ENCODE measurements around the gene PSMD12. TPM values are rescaled to one million over a fixed set of nuclear protein-coding genes. Genes with fewer than 3 reads are reported as not detected.

Gene PSMD12
- total and polyA plus RNA-seq, 2 donors (not counting 3 experiments of a cell fraction or from before 2014, with no cell fraction given) = 14.1 to 73.0 TPM

DNA sequence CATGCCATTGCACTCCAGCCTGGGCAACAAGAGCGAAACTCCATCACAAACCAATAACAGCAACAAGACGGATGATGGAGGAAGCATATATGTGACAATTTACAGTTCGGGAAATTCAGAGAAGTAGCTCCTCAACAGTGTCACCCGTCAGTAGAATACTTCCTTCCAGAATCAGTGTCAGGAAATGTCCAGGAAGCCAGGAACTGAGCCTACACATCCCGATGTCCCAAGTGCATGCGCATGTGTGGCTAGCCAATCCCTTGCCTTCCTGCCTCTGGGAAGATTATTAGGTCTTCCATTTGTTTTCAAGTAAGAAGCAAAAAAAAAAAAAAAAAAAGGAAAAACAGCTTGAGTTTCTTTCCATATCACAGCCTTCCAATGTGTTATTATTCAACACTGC lies 9.3 kb upstream of the PSMD12 start:
- CTCF ChIA-PET = interaction anchor here (0.6 to 10.9 kb wide), 23 partner anchors 10 to 421 kb away, joined by 3 to 295 read pairs (median 5); partner anchors contain the start of gene PSMD12

DNA sequence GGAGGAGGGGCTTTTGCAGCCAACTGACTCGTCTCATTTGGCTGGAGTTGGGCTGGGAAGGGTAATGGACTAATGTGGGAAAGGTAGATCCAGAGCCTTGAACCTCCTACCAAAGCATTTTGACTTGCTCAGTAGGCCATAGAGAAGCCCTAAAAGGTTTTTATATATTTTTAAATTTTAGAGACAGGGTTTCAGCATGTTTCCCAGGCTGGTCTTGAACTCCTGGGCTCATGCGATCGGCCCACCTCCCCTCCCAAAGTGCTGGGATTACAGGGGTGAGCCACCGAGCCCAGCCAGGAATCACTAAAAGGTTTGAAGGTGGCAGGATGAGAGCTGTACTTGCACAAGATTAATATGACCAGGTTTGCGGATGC lies 8.7 kb upstream of the PSMD12 start:
- FAIRE-seq (no peak), DNase-seq (ENCODE audit: low read depth, low spot score) (no peak)
- Histone ChIP-seq H3K9me3 (replicated peaks; ENCODE audit: control insufficient read depth, insufficient read depth, low read length) (no peaks in the 10 kb centered on the region), H4K20me1 (replicated peaks; ENCODE audit: control insufficient read depth, extremely low read depth, insufficient read depth, low read length) (no peaks in the 10 kb centered on the region), H3K27ac (ENCODE audit: insufficient read depth, low read depth, low read length) (no peak overlapping the region), H3K4me2 (ENCODE audit: insufficient read depth, low read length) (no peak overlapping the region), H3K79me2 (ENCODE audit: control insufficient read depth, insufficient read depth, low read length) (no peaks in the 10 kb centered on the region), H2AFZ (ENCODE audit: low read depth, low read length) (peak overlapping the region; percentile 35), H3K36me3 (ENCODE audit: control insufficient read depth in 2 of 2, extremely low read depth in 1 of 2, insufficient read depth in 2 of 2, low read length in 2 of 2) (no peaks in the 10 kb centered on the region), H3K4me3 (replicated peaks in 1 of 3; ENCODE audit: insufficient read depth in 1 of 3, low read depth in 1 of 3, low read length in 3 of 3) (no peak overlapping the region), H3K4me1 (ENCODE audit: control insufficient read depth, extremely low read depth, insufficient read depth, low read length) (peaks cover 14% of the 10 kb centered on the region), H3K9me1 (replicated peaks; ENCODE audit: control insufficient read depth, extremely low read depth, insufficient read depth, low read length) (no peaks in the 10 kb centered on the region), H3K9ac (replicated peaks; ENCODE audit: extremely low read depth, insufficient read depth, low read length) (no peak overlapping the region), H3K27me3 (ENCODE audit: control insufficient read depth in 2 of 2, insufficient read depth in 2 of 2, low read length in 2 of 2) (no peaks in the 10 kb centered on the region)
- TF ChIP-seq POLR2A (IDR thresholded peaks at IDR 0.05; ENCODE audit: low read depth, low read length) = no peak
- no peak for TF ChIP-seq FOS (IDR thresholded peaks at IDR 0.05; ENCODE audit: borderline replicate concordance, insufficient read depth, low read length)
- no peak for TF ChIP-seq EZH2 (IDR thresholded peaks at IDR 0.05; ENCODE audit: borderline replicate concordance, low read depth, low read length, severe bottlenecking)
- TF ChIP-seq MYC (IDR thresholded peaks at IDR 0.05; ENCODE audit: low read depth, low read length) = no peak
- TF ChIP-seq POLR2AphosphoS5 (IDR thresholded peaks at IDR 0.05; ENCODE audit: insufficient read depth, low read depth, low read length) = no peak
- no peak for TF ChIP-seq GATA2 (IDR thresholded peaks at IDR 0.05; ENCODE audit: insufficient read depth, insufficient read length, low read depth, low read length)
- TF ChIP-seq, protein P1, sequence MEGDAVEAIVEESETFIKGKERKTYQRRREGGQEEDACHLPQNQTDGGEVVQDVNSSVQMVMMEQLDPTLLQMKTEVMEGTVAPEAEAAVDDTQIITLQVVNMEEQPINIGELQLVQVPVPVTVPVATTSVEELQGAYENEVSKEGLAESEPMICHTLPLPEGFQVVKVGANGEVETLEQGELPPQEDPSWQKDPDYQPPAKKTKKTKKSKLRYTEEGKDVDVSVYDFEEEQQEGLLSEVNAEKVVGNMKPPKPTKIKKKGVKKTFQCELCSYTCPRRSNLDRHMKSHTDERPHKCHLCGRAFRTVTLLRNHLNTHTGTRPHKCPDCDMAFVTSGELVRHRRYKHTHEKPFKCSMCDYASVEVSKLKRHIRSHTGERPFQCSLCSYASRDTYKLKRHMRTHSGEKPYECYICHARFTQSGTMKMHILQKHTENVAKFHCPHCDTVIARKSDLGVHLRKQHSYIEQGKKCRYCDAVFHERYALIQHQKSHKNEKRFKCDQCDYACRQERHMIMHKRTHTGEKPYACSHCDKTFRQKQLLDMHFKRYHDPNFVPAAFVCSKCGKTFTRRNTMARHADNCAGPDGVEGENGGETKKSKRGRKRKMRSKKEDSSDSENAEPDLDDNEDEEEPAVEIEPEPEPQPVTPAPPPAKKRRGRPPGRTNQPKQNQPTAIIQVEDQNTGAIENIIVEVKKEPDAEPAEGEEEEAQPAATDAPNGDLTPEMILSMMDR (IDR thresholded peaks at IDR 0.05; ENCODE audit: extremely low read depth in 1 of 2, insufficient read depth in 1 of 2, low read depth in 1 of 2, low read length in 2 of 2) = no peak
- TF ChIP-seq, protein P2, sequence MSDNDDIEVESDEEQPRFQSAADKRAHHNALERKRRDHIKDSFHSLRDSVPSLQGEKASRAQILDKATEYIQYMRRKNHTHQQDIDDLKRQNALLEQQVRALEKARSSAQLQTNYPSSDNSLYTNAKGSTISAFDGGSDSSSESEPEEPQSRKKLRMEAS (IDR thresholded peaks at IDR 0.05; ENCODE audit: insufficient read depth, insufficient read length) = no peak
- no peak for TF ChIP-seq JUN (IDR thresholded peaks at IDR 0.05; ENCODE audit: borderline replicate concordance, insufficient read depth, insufficient read length, low read depth)
- intact Hi-C loops (cut with micrococcal nuclease) = loop anchor here (1.0 to 5.0 kb wide), 2 partner anchors 154 to 402 kb away; no protein-coding TSS in a partner anchor
- dilution Hi-C loops (cut with MboI; ENCODE audit: extremely low pct_ligation_motif_present, low sequenced_read_pairs) = no loop called here
- POLR2A ChIA-PET = no interaction called here
- CTCF ChIA-PET = interaction anchor here (0.6 to 10.9 kb wide), 35 partner anchors 9 to 450 kb away, joined by 3 to 295 read pairs (median 4); partner anchors contain the start of genes BPTF and PSMD12
- no TSS peak for BruUV-seq (replicated peaks)

More for the DNA sequence above, 9.3 kb upstream of the PSMD12 start:
- H3K4me3 ChIP-seq (replicated peaks in 1 of 3; ENCODE audit: insufficient read depth in 1 of 3, low read depth in 1 of 3, low read length in 3 of 3) = no peak overlapping the region
- no peak overlapping the region for H2AFZ ChIP-seq (ENCODE audit: low read depth, low read length)
- H3K79me2 ChIP-seq (ENCODE audit: control insufficient read depth, insufficient read depth, low read length) = no peaks in the 10 kb centered on the region
- no peak overlapping the region for H3K27ac ChIP-seq (ENCODE audit: insufficient read depth, low read depth, low read length)
- H3K9me1 ChIP-seq (replicated peaks; ENCODE audit: control insufficient read depth, extremely low read depth, insufficient read depth, low read length) = no peaks in the 10 kb centered on the region
- TF ChIP-seq MYC (IDR thresholded peaks at IDR 0.05; ENCODE audit: low read depth, low read length) (no peak), EZH2 (IDR thresholded peaks at IDR 0.05; ENCODE audit: borderline replicate concordance, low read depth, low read length, severe bottlenecking) (no peak), GATA2 (IDR thresholded peaks at IDR 0.05; ENCODE audit: insufficient read depth, insufficient read length, low read depth, low read length) (no peak), POLR2A (IDR thresholded peaks at IDR 0.05; ENCODE audit: low read depth, low read length) (no peak), POLR2AphosphoS5 (IDR thresholded peaks at IDR 0.05; ENCODE audit: insufficient read depth, low read depth, low read length) (no peak)
- TF ChIP-seq, protein P1 (IDR thresholded peaks at IDR 0.05; ENCODE audit: extremely low read depth in 1 of 2, insufficient read depth in 1 of 2, low read depth in 1 of 2, low read length in 2 of 2) = no peak
- dilution Hi-C loops (cut with MboI; ENCODE audit: extremely low pct_ligation_motif_present, low sequenced_read_pairs) (no loop called here), intact Hi-C loops (cut with micrococcal nuclease) (loop anchor here (1.0 to 5.0 kb wide), 3 partner anchors 154 to 402 kb away; no protein-coding TSS in a partner anchor)
- no peak overlapping the region for H3K9ac ChIP-seq (replicated peaks; ENCODE audit: extremely low read depth, insufficient read depth, low read length)
- H3K4me2 ChIP-seq (ENCODE audit: insufficient read depth, low read length) = no peak overlapping the region
- DNase-seq (ENCODE audit: low read depth, low spot score) = no peak
- H3K9me3 ChIP-seq (replicated peaks; ENCODE audit: control insufficient read depth, insufficient read depth, low read length) = no peaks in the 10 kb centered on the region
- H3K36me3 ChIP-seq (ENCODE audit: control insufficient read depth in 2 of 2, extremely low read depth in 1 of 2, insufficient read depth in 2 of 2, low read length in 2 of 2) = no peaks in the 10 kb centered on the region
- H4K20me1 ChIP-seq (replicated peaks; ENCODE audit: control insufficient read depth, extremely low read depth, insufficient read depth, low read length) = no peaks in the 10 kb centered on the region
- BruUV-seq (replicated peaks) = no TSS peak
- no peaks in the 10 kb centered on the region for H3K27me3 ChIP-seq (ENCODE audit: control insufficient read depth in 2 of 2, insufficient read depth in 2 of 2, low read length in 2 of 2)
- FAIRE-seq = no peak
- POLR2A ChIA-PET = interaction anchor here (0.7 kb wide), 1 partner anchor 10 kb away, joined by 8 read pairs; no protein-coding TSS in a partner anchor
- peaks cover 14% of the 10 kb centered on the region for H3K4me1 ChIP-seq (ENCODE audit: control insufficient read depth, extremely low read depth, insufficient read depth, low read length)
